Ovary (tissue), 9 donors: ENCODE data around the gene DTL. TPM values are rescaled to one million over a fixed set of nuclear protein-coding genes. Genes with fewer than 3 reads are reported as not detected.
A peak's percentile ranks its signal among the peaks of the same experiment; 100 is the strongest.

ENCODE experiments used
- DNase-seq, 5 donors: peaks; one replicate each; pipeline ENCODE4 v3.0.0-alpha.2; 2019 to 2020
- H3K27ac ChIP-seq, 2 donors: fragments of 200-600 bp; one replicate each; pipeline versions ENCODE4 v1.5.1 to v1.8.0; 2019 to 2022
- H3K27me3 ChIP-seq: fragments of 200-600 bp; one replicate; pipeline ENCODE4 v1.8.0; 2022
- H3K36me3 ChIP-seq: fragments of 200-600 bp; sonication (generic); one replicate; pipeline ENCODE4 v1.5.1; 2019
- H3K4me1 ChIP-seq: one replicate; pipeline ENCODE4 v1.8.1; 2013; ENCODE audit warnings: mild to moderate bottlenecking, moderate library complexity; ENCODE audit not compliant: insufficient read depth
- H3K4me3 ChIP-seq: fragments of 200-600 bp; sonication (generic); one replicate; pipeline ENCODE4 v1.5.1; 2017
- H3K9me3 ChIP-seq, 2 donors: fragments of 200-600 bp in 1 of 2; sonication (generic) in 1 of 2; one replicate each; pipeline versions ENCODE4 v1.5.1 to v1.8.1; 2013 to 2019; ENCODE audit warnings: mild to moderate bottlenecking in 1 of 2, moderate library complexity in 1 of 2
- CTCF ChIP-seq, 3 donors: fragments of 450-650 bp in 2 of 3; fragments of 200-600 bp in 1 of 3; IDR thresholded peaks; one replicate each; pipeline versions ENCODE4 v1.5.1 to v1.8.0; 2016 to 2022; ENCODE audit warnings: antibody characterized with exemption in 3 of 3, mild to moderate bottlenecking in 1 of 3
- EP300 ChIP-seq: sonication (generic); formaldehyde crosslinking; IDR thresholded peaks from one replicate; pipeline ENCODE4 v1.6.1; 2017; ENCODE audit warnings: antibody characterized with exemption
- POLR2A ChIP-seq: fragments of 450-650 bp; IDR thresholded peaks from one replicate; pipeline ENCODE4 v1.6.1; 2017; ENCODE audit warnings: antibody characterized with exemption, mild to moderate bottlenecking, moderate library complexity
- WGBS, 3 donors: extraction: QIAGEN DNeasy Blood & Tissue Kit in 1 of 3; methylation state at CpG; one replicate each; pipeline versions ENCODE4 v1.1.5 to v1.1.7; 2013 to 2017; 5-methylcytosine and 5-hydroxymethylcytosine counted together
- intact Hi-C, 4 donors: fragments of 100-400 bp; cut with DNase I; formaldehyde crosslinking; loops; one replicate each; pipeline versions ENCODE4 v1.11.0 to v1.15.1; 2022 to 2023
- polyA plus RNA-seq, 2 donors: library from polyadenylated mRNA; stranded (reverse); fragments of 200-250 nt in 1 of 2; fragments of 350-450 nt in 1 of 2; fragmentation: Illumina TruSeq in 1 of 2; extraction: RNeasy Lipid Tissue Mini Kit (QIAGEN cat#74804) in 1 of 2; gene quantifications; one replicate each; pipeline ENCODE4 v1.2.3, GENCODE V29; 2013 to 2014
- total RNA-seq, 7 donors: library from RNA; depleted of rRNA in 2 of 7; stranded (reverse); fragments of >200 nt in 2 of 7; fragmentation: NEBNext Ultra II Directional in 3 of 7; extraction: Animal tissue kit (Norgen Biotek cat#: 25700) in 3 of 7; gene quantifications; one replicate each; pipeline versions ENCODE4 v1.1.0 to v1.2.4, GENCODE V29; 2016 to 2023
- donor health status: DM: no; HTN: no; CAD: no; lungs with moderate emphysema.
- donor health status: DM: no; HTN: no; CAD: no.
- donor health status: Bipolar disorder and iron deficiency.
- donor health status: DM: yes; HTN: yes; CAD: no.
- donor health status: DM: no; HTN: no; CAD: no.
- donor health status: DM: yes; HTN: yes; CAD: no.

The DTL gene
- total and polyA plus RNA-seq, 9 donors, result 0.11 to 2.0 (median 0.96) TPM

GRCh38 chr1:212070720-212071302 lies 35.3 kb downstream of the DTL start:
- TF ChIP-seq CTCF (IDR thresholded peaks at IDR 0.05), result peak; percentile 11 to 42 (median 26)
- TF ChIP-seq EP300, result no peak
- TF ChIP-seq POLR2A, result no peak
- Histone ChIP-seq H3K27ac (no peak overlapping the region), H3K9me3 (no peaks in the 10 kb centered on the region), H3K27me3 (no peaks in the 10 kb centered on the region), H3K36me3 (no peaks in the 10 kb centered on the region), H3K4me3 (no peak overlapping the region), H3K4me1 (no peaks in the 10 kb centered on the region)
- no peak for DNase-seq
- intact Hi-C loops, result loop anchor here in 2 of 4 donors (5.0 kb wide), 1 partner anchor 386 kb away; no protein-coding TSS in a partner anchor

GRCh38 chr1:212072047-212072446 lies 36.5 kb downstream of the DTL start:
- no peaks in the 10 kb centered on the region for H3K4me1 ChIP-seq
- no peak overlapping the region for H3K4me3 ChIP-seq
- no peaks in the 10 kb centered on the region for H3K36me3 ChIP-seq
- intact Hi-C loops, result loop anchor here in 2 of 4 donors (5.0 kb wide), 1 partner anchor 385 kb away; no protein-coding TSS in a partner anchor
- no peak overlapping the region for H3K27ac ChIP-seq
- DNase-seq, result no peak
- TF ChIP-seq EP300 (no peak), CTCF (IDR thresholded peaks at IDR 0.05) (no peak), POLR2A (no peak)
- H3K9me3 ChIP-seq, result no peaks in the 10 kb centered on the region
- no peaks in the 10 kb centered on the region for H3K27me3 ChIP-seq
- 77 to 100% (median 88%) methylated on average over 1 of the region's 1 CpG for WGBS, 3 donors

- DNase-seq, result no peak
- Histone ChIP-seq H3K4me1 (no peaks in the 10 kb centered on the region), H3K27ac (no peak overlapping the region), H3K36me3 (no peaks in the 10 kb centered on the region), H3K4me3 (no peak overlapping the region), H3K9me3 (no peaks in the 10 kb centered on the region), H3K27me3 (no peaks in the 10 kb centered on the region)
- intact Hi-C loops, result loop anchor here in 2 of 4 donors (5.0 kb wide), 1 partner anchor 384 kb away; no protein-coding TSS in a partner anchor
- WGBS, 3 donors, result 93 to 98% (median 96%) methylated on average over 1 of the region's 1 CpG
- no peak for TF ChIP-seq EP300
- no peak for TF ChIP-seq CTCF (IDR thresholded peaks at IDR 0.05)
- no peak for TF ChIP-seq POLR2A
Measured at GRCh38 chr1:212073490-212073889, 37.9 kb downstream of the DTL start.

- Histone ChIP-seq H3K27ac (no peak overlapping the region), H3K36me3 (no peaks in the 10 kb centered on the region), H3K4me3 (no peak overlapping the region), H3K4me1 (no peaks in the 10 kb centered on the region), H3K27me3 (no peaks in the 10 kb centered on the region), H3K9me3 (no peaks in the 10 kb centered on the region)
- DNase-seq, result no peak
- no peak for TF ChIP-seq EP300
- TF ChIP-seq CTCF (IDR thresholded peaks at IDR 0.05), result no peak
- no peak for TF ChIP-seq POLR2A
- WGBS, 3 donors, result 91 to 94% (median 93%) methylated on average over 3 of the region's 3 CpGs
- intact Hi-C loops, result loop anchor here in 2 of 4 donors (5.0 kb wide), 1 partner anchor 383 kb away; no protein-coding TSS in a partner anchor
Measured at GRCh38 chr1:212074313-212074712, 38.8 kb downstream of the DTL start.
